Esophagus muscularis mucosa (tissue), 4 donors: ENCODE data around the gene DEPDC5. TPM values are rescaled to one million over a fixed set of nuclear protein-coding genes. Genes with fewer than 3 reads are reported as not detected.
"Not testable (repeated sequence)": the region's sequence is repeated elsewhere in the genome, so short reads cannot be mapped to it uniquely, and the experiment has no call there.

Experiments used
- DNase-seq: peaks from one replicate; pipeline ENCODE4 v3.0.0-alpha.2; 2017; ENCODE audit errors: extremely low spot score
- H3K27ac ChIP-seq, 4 donors: fragments of 200-600 bp; sonication (generic); replicated peaks in 1 of 4; 1 replicate in 3 of 4; 2 replicates in 1 of 4; pipeline ENCODE4 v1.5.1; 2016 to 2019; ENCODE audit warnings: mild to moderate bottlenecking in 1 of 4
- H3K27me3 ChIP-seq, 4 donors: fragments of 200-600 bp; sonication (generic); one replicate each; pipeline versions ENCODE4 v1.5.1 to v1.6.0; 2016 to 2019
- H3K36me3 ChIP-seq, 4 donors: fragments of 200-600 bp; sonication (generic); one replicate each; pipeline ENCODE4 v1.5.1; 2016 to 2019
- H3K4me1 ChIP-seq, 4 donors: fragments of 200-600 bp; sonication (generic); one replicate each; pipeline ENCODE4 v1.5.1; 2016 to 2019
- H3K4me3 ChIP-seq, 4 donors: fragments of 200-600 bp; sonication (generic); 1 replicate in 2 of 4; 2 replicates in 2 of 4; pipeline ENCODE4 v1.5.1; 2016 to 2019; ENCODE audit warnings: mild to moderate bottlenecking in 4 of 4, moderate library complexity in 1 of 4
- H3K9me3 ChIP-seq, 4 donors: fragments of 200-600 bp; sonication (generic); 1 replicate in 3 of 4; 2 replicates in 1 of 4; pipeline ENCODE4 v1.5.1; 2016 to 2019
- CTCF ChIP-seq, 3 experiments: fragments of 200-600 bp in 2 of 3; fragments of 450-650 bp in 1 of 3; sonication (generic) in 2 of 3; IDR thresholded peaks; one replicate each; pipeline ENCODE4 v1.5.1; 2017 to 2019; ENCODE audit warnings: antibody characterized with exemption in 3 of 3, mild to moderate bottlenecking in 2 of 3, moderate library complexity in 1 of 3
- EP300 ChIP-seq: sonication (generic); formaldehyde crosslinking; IDR thresholded peaks from one replicate; pipeline ENCODE4 v1.6.1; 2017; ENCODE audit warnings: antibody characterized with exemption
- POLR2A ChIP-seq: fragments of 450-650 bp; IDR thresholded peaks from one replicate; pipeline ENCODE4 v1.6.1; 2017; ENCODE audit warnings: antibody characterized with exemption, moderate library complexity, mild to moderate bottlenecking, low read depth
- POLR2AphosphoS5 ChIP-seq, 2 donors: sonication (generic); formaldehyde crosslinking; IDR thresholded peaks; one replicate each; pipeline ENCODE4 v1.6.1; 2017; ENCODE audit warnings: antibody characterized with exemption in 2 of 2
- WGBS: methylation state at CpG from one replicate; pipeline ENCODE4 v1.1.5; 2018; 5-methylcytosine and 5-hydroxymethylcytosine counted together
- intact Hi-C: fragments of 100-400 bp; cut with DNase I; formaldehyde crosslinking; loops from one replicate; pipeline ENCODE4 v1.15.1; 2023
- total RNA-seq, 4 donors: library from RNA; depleted of rRNA; stranded (reverse); fragments of >200 nt; gene quantifications; one replicate each; pipeline versions ENCODE4 v1.1.0 to v1.2.1, GENCODE V29; 2016

DEPDC5 gene
- total RNA-seq, 4 donors from 2014 or later = 7.3 to 15.8 (median 12.6) TPM

- H3K27me3 ChIP-seq = no peaks in the 10 kb centered on the region
- no peak overlapping the region for H3K4me3 ChIP-seq
- TF ChIP-seq EP300 = no peak
- TF ChIP-seq CTCF (IDR thresholded peaks at IDR 0.05) = no peak
- TF ChIP-seq POLR2A = no peak
- TF ChIP-seq POLR2AphosphoS5 (IDR thresholded peaks at IDR 0.05) = no peak
- no peaks in the 10 kb centered on the region for H3K9me3 ChIP-seq
- H3K36me3 ChIP-seq = peaks cover 81 to 98% (median 92%) of the 10 kb centered on the region in 4 donors
- WGBS = 95% methylated on average over 7 of the region's 7 CpGs
- H3K27ac ChIP-seq = no peak overlapping the region
- intact Hi-C loops = no loop called here
- no peak for DNase-seq
- no peaks in the 10 kb centered on the region for H3K4me1 ChIP-seq
Observed at GRCh38 chr22:31814942-31815341, 61.1 kb downstream of the DEPDC5 start.

GRCh38 chr22:31815383-31815814 is 61.6 kb downstream of the DEPDC5 start:
- H3K27me3 ChIP-seq, H3K9me3 ChIP-seq, H3K4me1 ChIP-seq, H3K4me3 ChIP-seq, intact Hi-C loops, H3K27ac ChIP-seq, DNase-seq: not testable (repeated sequence)
- H3K36me3 ChIP-seq = peaks cover 80 to 98% (median 92%) of the 10 kb centered on the region in 4 donors
- 94% methylated on average over 4 of the region's 4 CpGs for WGBS

- WGBS = 97% methylated on average over 4 of the region's 4 CpGs
- H3K36me3 ChIP-seq = peaks cover 75 to 98% (median 92%) of the 10 kb centered on the region in 4 donors
- intact Hi-C loops = no loop called here
- no peaks in the 10 kb centered on the region for H3K4me1 ChIP-seq
- DNase-seq = no peak
- no peaks in the 10 kb centered on the region for H3K9me3 ChIP-seq
- H3K4me3 ChIP-seq = no peak overlapping the region
- TF ChIP-seq EP300 (no peak), CTCF (IDR thresholded peaks at IDR 0.05) (no peak), POLR2A (no peak), POLR2AphosphoS5 (IDR thresholded peaks at IDR 0.05) (no peak)
- H3K27me3 ChIP-seq = no peaks in the 10 kb centered on the region
- no peak overlapping the region for H3K27ac ChIP-seq
Observed at GRCh38 chr22:31816750-31817149, 62.9 kb downstream of the DEPDC5 start.

- 80% methylated on average over 10 of the region's 10 CpGs for WGBS
Observed at GRCh38 chr22:31818481-31819392, 64.9 kb downstream of the DEPDC5 start.

More at GRCh38 chr22:31818481-31819392, 64.9 kb downstream of the DEPDC5 start:
- Histone ChIP-seq H3K27me3 (no peaks in the 10 kb centered on the region), H3K36me3 (peaks cover 82 to 100% (median 94%) of the 10 kb centered on the region in 4 donors), H3K9me3 (no peaks in the 10 kb centered on the region), H3K27ac (no peak overlapping the region), H3K4me3 (no peak overlapping the region), H3K4me1 (no peaks in the 10 kb centered on the region)
- DNase-seq = no peak
- TF ChIP-seq CTCF (IDR thresholded peaks at IDR 0.05) (no peak), EP300 (no peak), POLR2A (no peak), POLR2AphosphoS5 (IDR thresholded peaks at IDR 0.05) (no peak)
- intact Hi-C loops = no loop called here
